Duodenal mucosa (tissue), 2 donors: Measurements from ENCODE around the gene FGFRL1.

Source experiments
- H3K27ac ChIP-seq: one replicate; pipeline ENCODE4 v1.7.0; 2013; ENCODE audit warnings: low read depth, low read length
- H3K27me3 ChIP-seq, 2 donors: one replicate each; pipeline ENCODE4 v1.7.0; 2013; ENCODE audit warnings: low read length in 2 of 2, control low read depth in 1 of 2; ENCODE audit not compliant: insufficient read depth in 2 of 2, control insufficient read depth in 1 of 2
- H3K36me3 ChIP-seq, 2 donors: one replicate each; pipeline ENCODE4 v1.7.0; 2013; ENCODE audit warnings: low read length in 2 of 2, control low read depth in 1 of 2; ENCODE audit not compliant: insufficient read depth in 2 of 2, control insufficient read depth in 1 of 2
- H3K4me1 ChIP-seq, 2 donors: one replicate each; pipeline ENCODE4 v1.7.0; 2013; ENCODE audit warnings: low read length in 2 of 2, control low read depth in 1 of 2; ENCODE audit not compliant: insufficient read depth in 2 of 2, control insufficient read depth in 1 of 2
- H3K4me3 ChIP-seq, 2 donors: one replicate each; pipeline ENCODE4 v1.7.0; 2013; ENCODE audit warnings: low read length in 2 of 2, low read depth in 1 of 2
- H3K9ac ChIP-seq, 2 donors: one replicate each; pipeline ENCODE4 v1.7.0; 2013; ENCODE audit warnings: low read length in 2 of 2, low read depth in 1 of 2
- H3K9me3 ChIP-seq, 2 donors: one replicate each; pipeline ENCODE4 v1.7.0; 2013; ENCODE audit warnings: low read length in 2 of 2, control low read depth in 1 of 2; ENCODE audit not compliant: control insufficient read depth in 1 of 2

Gene FGFRL1

GRCh38 chr4:1011022-1011665, at the start of gene FGFRL1:
FGFRL1 (plus strand) TSS chr4:1011626; CDS start chr4:1012486, 860 bp downstream.
- Histone ChIP-seq H3K4me3 (peak within 1 kb of the TSS; percentile 73 to 76), H3K27me3 (peaks cover 20 to 25% of the 10 kb centered on the region in 2 donors), H3K27ac (no peak within 1 kb of the TSS), H3K36me3 (no peaks in the 10 kb centered on the region), H3K9me3 (no peaks in the 10 kb centered on the region), H3K9ac (peak within 1 kb of the TSS; percentile 48 to 57), H3K4me1 (peaks cover 14 to 20% of the 10 kb centered on the region in 2 donors)

- Histone ChIP-seq H3K27me3 (no peaks in the 10 kb centered on the region), H3K4me1 (no peaks in the 10 kb centered on the region), H3K9ac (no peak overlapping the region), H3K4me3 (no peak overlapping the region), H3K27ac (no peak overlapping the region), H3K9me3 (no peaks in the 10 kb centered on the region), H3K36me3 (peaks cover 5 to 90% of the 10 kb centered on the region in 2 donors)
Observed at GRCh38 chr4:962231-963208, 48.9 kb upstream of the FGFRL1 start.

- Histone ChIP-seq H3K27me3 (no peaks in the 10 kb centered on the region), H3K9me3 (no peaks in the 10 kb centered on the region), H3K4me1 (no peaks in the 10 kb centered on the region), H3K9ac (no peak overlapping the region), H3K27ac (no peak overlapping the region), H3K36me3 (peaks cover 5 to 80% of the 10 kb centered on the region in 2 donors), H3K4me3 (no peak overlapping the region)
Observed at GRCh38 chr4:963276-964225, 47.9 kb upstream of the FGFRL1 start.

GRCh38 chr4:964346-965025, 46.9 kb upstream of the FGFRL1 start:
- H3K4me1 ChIP-seq: no peaks in the 10 kb centered on the region
- H3K36me3 ChIP-seq: peaks cover 5 to 71% of the 10 kb centered on the region in 2 donors
- H3K9ac ChIP-seq: no peak overlapping the region
- no peaks in the 10 kb centered on the region for H3K27me3 ChIP-seq
- no peak overlapping the region for H3K4me3 ChIP-seq
- no peaks in the 10 kb centered on the region for H3K9me3 ChIP-seq
- no peak overlapping the region for H3K27ac ChIP-seq

- H3K27me3 ChIP-seq: no peaks in the 10 kb centered on the region
- no peak overlapping the region for H3K9ac ChIP-seq
- H3K4me1 ChIP-seq: peaks cover under 1 to 4% of the 10 kb centered on the region in 2 donors
- H3K9me3 ChIP-seq: no peaks in the 10 kb centered on the region
- peaks cover 5 to 64% of the 10 kb centered on the region in 2 donors for H3K36me3 ChIP-seq
- no peak overlapping the region for H3K4me3 ChIP-seq
- H3K27ac ChIP-seq: no peak overlapping the region
Observed at GRCh38 chr4:965048-965765, 46.2 kb upstream of the FGFRL1 start.

- Histone ChIP-seq H3K27ac (no peak overlapping the region), H3K4me1 (peaks cover 6 to 9% of the 10 kb centered on the region in 2 donors), H3K4me3 (no peak overlapping the region), H3K9me3 (no peaks in the 10 kb centered on the region), H3K27me3 (no peaks in the 10 kb centered on the region), H3K9ac (no peak overlapping the region), H3K36me3 (peaks cover 5 to 59% of the 10 kb centered on the region in 2 donors)
Observed at GRCh38 chr4:965766-966134, 45.7 kb upstream of the FGFRL1 start.

- Histone ChIP-seq H3K9me3 (no peaks in the 10 kb centered on the region), H3K4me1 (peaks cover 10 to 17% of the 10 kb centered on the region in 2 donors), H3K36me3 (peaks cover 5 to 55% of the 10 kb centered on the region in 2 donors), H3K9ac (no peak overlapping the region), H3K27me3 (no peaks in the 10 kb centered on the region), H3K27ac (no peak overlapping the region), H3K4me3 (no peak overlapping the region)
Observed at GRCh38 chr4:966266-967112, 44.9 kb upstream of the FGFRL1 start.

GRCh38 chr4:967113-968104, 44.0 kb upstream of the FGFRL1 start:
- no peak overlapping the region for H3K27ac ChIP-seq
- no peak overlapping the region for H3K9ac ChIP-seq
- H3K4me3 ChIP-seq: no peak overlapping the region
- H3K9me3 ChIP-seq: no peaks in the 10 kb centered on the region
- H3K36me3 ChIP-seq: peaks cover 5 to 46% of the 10 kb centered on the region in 2 donors
- H3K4me1 ChIP-seq: peaks cover 18 to 26% of the 10 kb centered on the region in 2 donors
- H3K27me3 ChIP-seq: no peaks in the 10 kb centered on the region
